Heart right ventricle (tissue), 16 donors: ENCODE data around the gene CDH12. TPM values are rescaled to one million over a fixed set of nuclear protein-coding genes. Genes with fewer than 3 reads are reported as not detected.

Experiments used
- ATAC-seq, 8 donors: fragments of 200-7000 bp; cut with Tn5 transposase; one replicate each; pipeline ENCODE4 v1.9.1; 2020; ENCODE audit warnings: mild to moderate bottlenecking in 8 of 8, moderate library complexity in 8 of 8, moderate number of reproducible peaks in 1 of 8
- DNase-seq, 2 donors: peaks; one replicate each; pipeline ENCODE4 v3.0.0-alpha.2; 2020
- H3K27ac ChIP-seq, 10 donors: fragments of 200-600 bp; sonication (generic) in 2 of 10; one replicate each; pipeline versions ENCODE4 v1.5.0 to v1.8.0; 2020 to 2022; ENCODE audit warnings: mild to moderate bottlenecking in 3 of 10
- H3K27me3 ChIP-seq, 7 donors: fragments of 200-600 bp; one replicate each; pipeline ENCODE4 v1.8.0; 2021 to 2022; ENCODE audit warnings: mild to moderate bottlenecking in 2 of 7
- H3K36me3 ChIP-seq, 9 donors: fragments of 200-600 bp; sonication (generic) in 1 of 9; one replicate each; pipeline versions ENCODE4 v1.5.0 to v1.8.0; 2020 to 2022; ENCODE audit warnings: mild to moderate bottlenecking in 2 of 9
- H3K4me1 ChIP-seq, 9 donors: fragments of 200-600 bp; sonication (generic) in 1 of 9; one replicate each; pipeline versions ENCODE4 v1.5.0 to v1.8.0; 2020 to 2022; ENCODE audit warnings: mild to moderate bottlenecking in 4 of 9
- H3K4me3 ChIP-seq, 10 donors: fragments of 200-600 bp; sonication (generic) in 2 of 10; one replicate each; pipeline versions ENCODE4 v1.5.0 to v1.8.0; 2020 to 2022; ENCODE audit warnings: mild to moderate bottlenecking in 7 of 10, moderate library complexity in 2 of 10
- H3K9me3 ChIP-seq, 11 donors: fragments of 200-600 bp in 10 of 11; sonication (generic) in 2 of 11; one replicate each; pipeline versions ENCODE4 v1.5.0 to v1.8.0; 2013 to 2022; ENCODE audit warnings: mild to moderate bottlenecking in 2 of 11, control low read depth in 1 of 11, moderate library complexity in 1 of 11
- WGBS, 2 donors: extraction: QIAGEN DNeasy Blood & Tissue Kit; methylation state at CpG; one replicate each; pipeline ENCODE4 v1.1.7; 2013; ENCODE audit warnings: inconsistent platforms in 1 of 2; 5-methylcytosine and 5-hydroxymethylcytosine counted together
- intact Hi-C, 10 donors: fragments of 100-400 bp; cut with DNase I; formaldehyde crosslinking; loops; one replicate each; pipeline versions ENCODE4 v1.11.1 to v1.14.2; 2022
- polyA plus RNA-seq, 2 donors: library from polyadenylated mRNA; stranded (reverse); fragments of 200-250 nt; gene quantifications; one replicate each; pipeline ENCODE4 v1.2.3, GENCODE V29; 2013
- total RNA-seq, 10 donors: library from RNA; stranded (reverse); fragmentation: NEBNext Ultra II Directional in 3 of 10; extraction: Animal tissue kit (Norgen Biotek cat#: 25700) in 3 of 10; gene quantifications; one replicate each; pipeline versions ENCODE4 v1.2.1 to v1.2.4, GENCODE V29; 2021 to 2023
- TF ChIP-seq, protein P1 (sequence below), 9 donors: fragments of 200-600 bp; sonication (generic) in 2 of 9; IDR thresholded peaks; one replicate each; pipeline versions ENCODE4 v1.5.0 to v1.8.0; 2021 to 2022; ENCODE audit warnings: antibody characterized with exemption in 9 of 9, mild to moderate bottlenecking in 5 of 9, moderate library complexity in 1 of 9
- donor health status: Arrhythmogenic right ventricular cardiomyopathy.
- donor health status: ischemic (EF 13 %, LVEDD 7.1; RV severe dilation, severe dysfunction).
- donor health status: healthy with polysubstance abuse.
- donor health status: DM: no; HTN: yes; CAD: no.
- donor health status: DM: no; HTN: no; CAD: no.
- donor health status: ischemic (EF 25% LVEDD 6.9; RV normal size, moderate dysfunction).
- donor health status: ischemic (EF 25% LVEDD 5.7; RV mildly dilated, moderate dysfunction).
- donor health status: healthy.
- donor health status: DM: yes; HTN: yes; CAD: no.
- donor health status: Ischemic cardiomyopathy.
- donor health status: ischemic (EF 35%, LVEDD 5.7; RV mildly dilated, moderate dysfunction).
- donor health status: nonischemic (EF 11% LVEDD 7.7; RV severe dilation, severe dysfunction).
- donor health status: DM: yes; HTN: yes; CAD: no.
- donor health status: PGD.
- donor health status: ischemic (EF 29% LVEDD 5.4; RV normal size, mild dysfunction).
- donor health status: nonischemic (EF 23%, LVEDD 6.1; RV moderate dilation, normal function).

CDH12 gene
- total and polyA plus RNA-seq, 12 donors = not detected

- DNase-seq (no peak), ATAC-seq (no peak)
- intact Hi-C loops = no loop called here
- H3K9me3 ChIP-seq = peaks cover 0 to 8% (median 0%) of the 10 kb centered on the region in 11 donors
- TF ChIP-seq, protein P1, sequence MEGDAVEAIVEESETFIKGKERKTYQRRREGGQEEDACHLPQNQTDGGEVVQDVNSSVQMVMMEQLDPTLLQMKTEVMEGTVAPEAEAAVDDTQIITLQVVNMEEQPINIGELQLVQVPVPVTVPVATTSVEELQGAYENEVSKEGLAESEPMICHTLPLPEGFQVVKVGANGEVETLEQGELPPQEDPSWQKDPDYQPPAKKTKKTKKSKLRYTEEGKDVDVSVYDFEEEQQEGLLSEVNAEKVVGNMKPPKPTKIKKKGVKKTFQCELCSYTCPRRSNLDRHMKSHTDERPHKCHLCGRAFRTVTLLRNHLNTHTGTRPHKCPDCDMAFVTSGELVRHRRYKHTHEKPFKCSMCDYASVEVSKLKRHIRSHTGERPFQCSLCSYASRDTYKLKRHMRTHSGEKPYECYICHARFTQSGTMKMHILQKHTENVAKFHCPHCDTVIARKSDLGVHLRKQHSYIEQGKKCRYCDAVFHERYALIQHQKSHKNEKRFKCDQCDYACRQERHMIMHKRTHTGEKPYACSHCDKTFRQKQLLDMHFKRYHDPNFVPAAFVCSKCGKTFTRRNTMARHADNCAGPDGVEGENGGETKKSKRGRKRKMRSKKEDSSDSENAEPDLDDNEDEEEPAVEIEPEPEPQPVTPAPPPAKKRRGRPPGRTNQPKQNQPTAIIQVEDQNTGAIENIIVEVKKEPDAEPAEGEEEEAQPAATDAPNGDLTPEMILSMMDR (IDR thresholded peaks at IDR 0.05) = no peak
- H3K4me3 ChIP-seq = no peak overlapping the region
- 78 to 80% methylated on average over 3 of the region's 3 CpGs for WGBS, 2 donors
- no peaks in the 10 kb centered on the region for H3K36me3 ChIP-seq
- H3K27ac ChIP-seq = no peak overlapping the region
- no peaks in the 10 kb centered on the region for H3K4me1 ChIP-seq
- no peaks in the 10 kb centered on the region for H3K27me3 ChIP-seq
Observed at GRCh38 chr5:22070186-22070728, 782.9 kb downstream of the CDH12 start.

GRCh38 chr5:22063717-22064116 lies 789.4 kb downstream of the CDH12 start:
- no peaks in the 10 kb centered on the region for H3K4me1 ChIP-seq
- H3K4me3 ChIP-seq = no peak overlapping the region
- H3K9me3 ChIP-seq = peaks cover 0 to 8% (median 0%) of the 10 kb centered on the region in 11 donors
- DNase-seq (no peak), ATAC-seq (no peak)
- H3K27me3 ChIP-seq = no peaks in the 10 kb centered on the region
- H3K27ac ChIP-seq = no peak overlapping the region
- H3K36me3 ChIP-seq = no peaks in the 10 kb centered on the region
- intact Hi-C loops = no loop called here
- TF ChIP-seq, protein P1 (IDR thresholded peaks at IDR 0.05) = no peak
- WGBS, 2 donors = 87% methylated on average over 4 of the region's 4 CpGs

DNA sequence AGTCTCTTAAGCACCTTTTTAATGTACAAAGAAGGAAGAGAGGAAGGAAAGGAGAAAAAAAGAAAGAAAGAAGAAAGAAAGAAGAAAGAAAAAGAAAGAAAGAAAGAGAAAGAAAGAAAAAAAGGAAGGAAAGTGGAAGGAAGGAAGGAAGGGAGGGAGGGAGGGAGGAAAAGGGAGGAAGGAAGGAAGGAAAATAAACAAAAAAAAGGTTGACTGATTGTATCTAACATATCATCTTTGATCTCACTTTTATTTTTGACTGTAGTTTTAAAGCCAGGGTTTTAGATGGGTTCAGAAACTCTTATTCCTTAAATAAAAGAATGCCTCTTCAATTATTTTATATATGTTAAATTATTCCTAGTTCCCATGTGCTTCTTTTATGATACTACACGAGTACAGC lies 794.5 kb downstream of the CDH12 start:
- 44 to 53% methylated on average over 1 of the region's 1 CpG for WGBS, 2 donors
- no peak overlapping the region for H3K27ac ChIP-seq
- intact Hi-C loops = no loop called here
- no peaks in the 10 kb centered on the region for H3K4me1 ChIP-seq
- no peak for ATAC-seq
- H3K27me3 ChIP-seq = no peaks in the 10 kb centered on the region
- no peaks in the 10 kb centered on the region for H3K9me3 ChIP-seq
- TF ChIP-seq, protein P1 (IDR thresholded peaks at IDR 0.05) = no peak
- DNase-seq = no peak
- no peaks in the 10 kb centered on the region for H3K36me3 ChIP-seq
- no peak overlapping the region for H3K4me3 ChIP-seq

DNA sequence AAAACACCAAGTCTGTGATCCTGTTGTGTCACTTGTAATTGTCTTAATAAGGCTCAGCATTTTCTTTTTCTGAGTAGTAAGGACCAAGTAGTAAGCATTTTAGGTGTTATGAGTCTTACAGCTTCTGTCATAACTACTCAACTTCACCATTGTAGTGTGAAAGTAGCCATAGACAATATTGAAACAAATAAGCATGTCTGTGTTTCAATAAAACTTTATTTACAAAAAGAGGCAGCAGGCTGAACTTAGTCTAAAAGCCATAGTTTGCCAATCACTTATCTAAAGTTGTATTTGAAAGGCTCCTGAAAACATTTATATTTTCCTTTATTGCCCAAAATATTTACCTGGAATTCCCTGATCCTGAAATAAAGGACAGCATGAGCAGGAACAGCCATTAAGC lies 796.1 kb downstream of the CDH12 start:
- Histone ChIP-seq H3K9me3 (no peaks in the 10 kb centered on the region), H3K27ac (no peak overlapping the region), H3K27me3 (no peaks in the 10 kb centered on the region), H3K4me3 (no peak overlapping the region), H3K4me1 (no peaks in the 10 kb centered on the region), H3K36me3 (no peaks in the 10 kb centered on the region)
- no peak for DNase-seq
- intact Hi-C loops = no loop called here
- ATAC-seq = no peak
- TF ChIP-seq, protein P1 (IDR thresholded peaks at IDR 0.05) = no peak
